Transverse colon (tissue), 4 donors: ENCODE results near the gene KIAA1328. TPM values are rescaled to one million over a fixed set of nuclear protein-coding genes. Genes with fewer than 3 reads are reported as not detected.

Experiments
- DNase-seq: peaks from one replicate; pipeline ENCODE4 v3.0.0-alpha.2; 2019
- H3K27ac ChIP-seq, 4 donors: fragments of 200-600 bp; sonication (generic); 2 replicates each; pipeline ENCODE4 v1.5.1; 2016 to 2018; ENCODE audit warnings: inconsistent platforms in 4 of 4
- H3K27me3 ChIP-seq: fragments of 200-600 bp; sonication (generic); 2 replicates; pipeline ENCODE4 v1.5.1; 2017; ENCODE audit warnings: inconsistent platforms
- H3K36me3 ChIP-seq, 4 donors: fragments of 200-600 bp; sonication (generic); 2 replicates each; pipeline ENCODE4 v1.5.1; 2017 to 2019; ENCODE audit warnings: inconsistent platforms in 4 of 4
- H3K4me1 ChIP-seq, 4 donors: fragments of 200-600 bp; sonication (generic); 2 replicates each; pipeline ENCODE4 v1.5.1; 2017 to 2020; ENCODE audit warnings: inconsistent platforms in 4 of 4
- H3K4me3 ChIP-seq, 4 donors: fragments of 200-600 bp; sonication (generic); 1 replicate in 1 of 4; 2 replicates in 3 of 4; pipeline versions ENCODE4 v1.5.1 to v1.6.1; 2017 to 2019; ENCODE audit warnings: inconsistent platforms in 4 of 4
- H3K9me3 ChIP-seq, 2 donors: fragments of 200-600 bp; sonication (generic); 2 replicates each; pipeline ENCODE4 v1.5.1; 2017 to 2019; ENCODE audit warnings: inconsistent platforms in 2 of 2
- EP300 ChIP-seq: sonication (generic); formaldehyde crosslinking; IDR thresholded peaks from one replicate; pipeline ENCODE4 v1.6.1; 2017; ENCODE audit warnings: antibody characterized with exemption, low read depth
- POLR2A ChIP-seq: fragments of 450-650 bp; IDR thresholded peaks from one replicate; pipeline ENCODE4 v1.6.1; 2016; ENCODE audit warnings: antibody characterized with exemption, mild to moderate bottlenecking, moderate library complexity
- POLR2AphosphoS5 ChIP-seq, 3 donors: sonication (generic); formaldehyde crosslinking; IDR thresholded peaks; one replicate each; pipeline ENCODE4 v1.6.1; 2016; ENCODE audit warnings: antibody characterized with exemption in 3 of 3
- WGBS, 2 donors: methylation state at CpG; one replicate each; pipeline ENCODE4 v1.1.5; 2018; ENCODE audit warnings: low coverage in 1 of 2; 5-methylcytosine and 5-hydroxymethylcytosine counted together
- in situ Hi-C, 4 donors: fragments of 200-750 bp; cut with MboI; loops; one replicate each; pipeline versions ENCODE4 v1.15.0 to v1.15.1; 2017; ENCODE audit warnings: low sequenced_read_pairs in 3 of 4, low pct_ligation_motif_present in 1 of 4, low pct_unique_long_range_greater_than_20kb in 1 of 4
- intact Hi-C: fragments of 100-400 bp; cut with DNase I; formaldehyde crosslinking; loops from one replicate; pipeline ENCODE4 v1.15.1; 2023; ENCODE audit warnings: low total_unique reads
- total RNA-seq, 4 donors: library from RNA; depleted of rRNA; stranded (reverse); fragments of >200 nt; gene quantifications; one replicate each; pipeline ENCODE4 v1.1.0, GENCODE V29; 2016
- TF ChIP-seq, protein P1 (sequence below), 5 experiments: fragments of 200-600 bp in 3 of 5; fragments of 450-650 bp in 2 of 5; sonication (generic) in 3 of 5; IDR thresholded peaks; 1 replicate in 2 of 5; 2 replicates in 3 of 5; pipeline ENCODE4 v1.5.1; 2016 to 2017; ENCODE audit warnings: antibody characterized with exemption in 5 of 5, inconsistent platforms in 3 of 5, mild to moderate bottlenecking in 2 of 5, moderate library complexity in 1 of 5

Gene KIAA1328
- total RNA-seq, 4 donors from 2014 or later = 3.6 to 14.3 (median 11.3) TPM

GRCh38 chr18:36808681-36809080 lies 20.2 kb upstream of the KIAA1328 start:
- intact Hi-C loops (no loop called here), in situ Hi-C loops (no loop called here)
- DNase-seq = no peak
- no peak for TF ChIP-seq POLR2AphosphoS5 (IDR thresholded peaks at IDR 0.05)
- no peak for TF ChIP-seq EP300
- TF ChIP-seq POLR2A = no peak
- TF ChIP-seq, protein P1, sequence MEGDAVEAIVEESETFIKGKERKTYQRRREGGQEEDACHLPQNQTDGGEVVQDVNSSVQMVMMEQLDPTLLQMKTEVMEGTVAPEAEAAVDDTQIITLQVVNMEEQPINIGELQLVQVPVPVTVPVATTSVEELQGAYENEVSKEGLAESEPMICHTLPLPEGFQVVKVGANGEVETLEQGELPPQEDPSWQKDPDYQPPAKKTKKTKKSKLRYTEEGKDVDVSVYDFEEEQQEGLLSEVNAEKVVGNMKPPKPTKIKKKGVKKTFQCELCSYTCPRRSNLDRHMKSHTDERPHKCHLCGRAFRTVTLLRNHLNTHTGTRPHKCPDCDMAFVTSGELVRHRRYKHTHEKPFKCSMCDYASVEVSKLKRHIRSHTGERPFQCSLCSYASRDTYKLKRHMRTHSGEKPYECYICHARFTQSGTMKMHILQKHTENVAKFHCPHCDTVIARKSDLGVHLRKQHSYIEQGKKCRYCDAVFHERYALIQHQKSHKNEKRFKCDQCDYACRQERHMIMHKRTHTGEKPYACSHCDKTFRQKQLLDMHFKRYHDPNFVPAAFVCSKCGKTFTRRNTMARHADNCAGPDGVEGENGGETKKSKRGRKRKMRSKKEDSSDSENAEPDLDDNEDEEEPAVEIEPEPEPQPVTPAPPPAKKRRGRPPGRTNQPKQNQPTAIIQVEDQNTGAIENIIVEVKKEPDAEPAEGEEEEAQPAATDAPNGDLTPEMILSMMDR (IDR thresholded peaks at IDR 0.05) = no peak
- no peaks in the 10 kb centered on the region for H3K27me3 ChIP-seq
- H3K4me3 ChIP-seq = no peak overlapping the region
- no peak overlapping the region for H3K27ac ChIP-seq
- peaks cover 0 to 4% (median 0%) of the 10 kb centered on the region in 4 donors for H3K4me1 ChIP-seq
- H3K9me3 ChIP-seq = no peaks in the 10 kb centered on the region
- 80 to 89% methylated on average over 1 to 2 of the region's 2 CpGs for WGBS, 2 donors
- H3K36me3 ChIP-seq = peaks cover 0 to 20% (median 2%) of the 10 kb centered on the region in 4 donors

DNA sequence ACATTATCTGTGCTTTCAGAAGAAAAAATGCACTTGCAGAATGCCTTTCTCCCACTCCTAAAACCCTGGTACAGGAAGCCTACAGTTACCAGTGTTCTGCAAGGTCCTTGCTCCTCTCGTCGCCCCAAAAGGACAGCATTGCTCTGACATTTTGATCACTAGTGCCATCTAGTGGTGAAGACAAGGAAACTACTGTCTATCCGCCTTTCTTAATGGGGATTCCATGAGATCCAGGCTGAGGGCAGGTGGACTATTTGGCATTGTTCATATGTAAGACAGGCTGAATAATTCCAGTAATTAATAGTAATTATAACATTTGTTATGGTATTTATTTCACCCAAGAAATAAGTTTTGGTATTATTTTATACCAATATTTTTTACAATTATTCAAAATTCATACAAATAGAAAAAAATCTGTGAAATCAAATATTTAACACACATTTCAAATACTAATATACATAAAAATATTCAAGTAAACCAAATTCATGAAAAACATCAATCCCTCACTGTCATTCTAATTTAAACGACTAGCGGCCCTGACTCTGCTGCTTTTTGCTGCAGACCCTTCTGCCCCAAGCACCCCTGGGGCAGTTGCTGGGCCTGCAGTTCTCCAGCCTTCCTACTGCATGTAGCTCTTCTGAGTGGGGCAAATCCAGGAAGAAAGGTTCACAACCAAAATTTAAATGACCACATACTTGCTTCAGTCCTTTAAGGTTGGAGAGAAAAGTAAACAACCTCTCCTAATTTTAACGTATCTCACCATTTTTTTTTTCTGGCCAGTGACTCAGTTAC lies 19.1 kb upstream of the KIAA1328 start:
- H3K27ac ChIP-seq = no peak overlapping the region
- in situ Hi-C loops = no loop called here
- intact Hi-C loops = no loop called here

GRCh38 chr18:36811430-36811829 lies 17.5 kb upstream of the KIAA1328 start:
- 63 to 81% methylated on average over 3 of the region's 3 CpGs for whole genome bisulfite sequencing, 2 donors
- TF ChIP-seq POLR2AphosphoS5 (IDR thresholded peaks at IDR 0.05) (no peak), EP300 (no peak), POLR2A (no peak)
- TF ChIP-seq, protein P1 (IDR thresholded peaks at IDR 0.05) = no peak
- in situ Hi-C loops = no loop called here
- DNase-seq = no peak
- intact Hi-C loops = no loop called here
- Histone ChIP-seq H3K27me3 (no peaks in the 10 kb centered on the region), H3K4me3 (no peak overlapping the region), H3K4me1 (peaks cover 0 to 4% (median 0%) of the 10 kb centered on the region in 4 donors), H3K9me3 (no peaks in the 10 kb centered on the region), H3K27ac (peak overlapping the region in 2 of 4 donors; percentile 15 to 17), H3K36me3 (no peaks in the 10 kb centered on the region)

More for the DNA sequence above, 19.1 kb upstream of the KIAA1328 start:
- Histone ChIP-seq H3K9me3 (no peaks in the 10 kb centered on the region), H3K4me1 (peaks cover 0 to 4% (median 0%) of the 10 kb centered on the region in 4 donors), H3K36me3 (peaks cover 0 to 8% (median 2%) of the 10 kb centered on the region in 4 donors), H3K4me3 (no peak overlapping the region), H3K27me3 (no peaks in the 10 kb centered on the region)
- TF ChIP-seq POLR2A = no peak
- TF ChIP-seq, protein P1 (IDR thresholded peaks at IDR 0.05) = peak; percentile 62 to 82 (median 79)
- WGBS, 2 donors = 38 to 43% methylated on average over 3 to 6 of the region's 6 CpGs
- peak; percentile 14 for DNase-seq

DNA sequence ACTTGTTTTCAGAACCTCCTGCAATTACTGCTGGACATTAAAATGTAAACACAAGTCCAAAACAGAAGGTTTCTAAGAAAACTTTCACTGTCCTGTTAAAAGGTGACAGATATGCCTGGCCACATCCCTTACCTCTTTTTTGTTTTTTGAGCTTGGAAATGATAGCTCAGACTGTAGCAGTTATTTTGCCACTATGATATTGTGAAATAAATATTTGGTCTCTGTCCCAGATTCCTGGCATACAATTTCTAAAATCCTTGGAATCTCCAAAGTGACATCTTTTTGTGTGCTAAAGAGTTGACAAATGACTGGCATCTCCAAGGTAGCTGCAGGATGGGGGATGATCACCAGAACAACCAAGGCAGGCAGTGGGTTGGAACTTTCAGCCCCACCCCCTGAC lies 17.0 kb upstream of the KIAA1328 start:
- H3K4me3 ChIP-seq = no peak overlapping the region
- H3K27ac ChIP-seq = peak overlapping the region in 2 of 4 donors; percentile 15 to 17
- H3K4me1 ChIP-seq = peaks cover 0 to 4% (median 0%) of the 10 kb centered on the region in 4 donors
- intact Hi-C loops = no loop called here
- in situ Hi-C loops = no loop called here
- no peak for TF ChIP-seq EP300
- TF ChIP-seq, protein P1 (IDR thresholded peaks at IDR 0.05) = no peak
- no peak for TF ChIP-seq POLR2AphosphoS5 (IDR thresholded peaks at IDR 0.05)
- TF ChIP-seq POLR2A = no peak
- no peak for DNase-seq
- H3K27me3 ChIP-seq = no peaks in the 10 kb centered on the region
- no peaks in the 10 kb centered on the region for H3K36me3 ChIP-seq
- no peaks in the 10 kb centered on the region for H3K9me3 ChIP-seq
